Effector memory CD4-positive, alpha-beta T cell (primary cell): ENCODE measurements around the gene NPRL2.
A peak's percentile ranks its signal among the peaks of the same experiment; 100 is the strongest.
"Not testable (repeated sequence)": the region's sequence is repeated elsewhere in the genome, so short reads cannot be mapped to it uniquely, and the experiment has no call there.

Experiments used
- DNase-seq, 3 donors: peaks; one replicate each; pipeline ENCODE4 v3.0.0-alpha.2; 2020
- H3K27ac ChIP-seq: 2 replicates; pipeline ENCODE4 v1.7.0; 2013; ENCODE audit warnings: mild to moderate bottlenecking, low read length, moderate library complexity; ENCODE audit not compliant: insufficient read depth, poor library complexity, severe bottlenecking
- H3K27me3 ChIP-seq: replicated peaks from 2 replicates; pipeline ENCODE4 v1.7.0; 2013; ENCODE audit warnings: mild to moderate bottlenecking, low read length; ENCODE audit not compliant: insufficient read depth, control insufficient read depth, poor library complexity, severe bottlenecking
- H3K36me3 ChIP-seq: 2 replicates; pipeline ENCODE4 v1.7.0; 2013; ENCODE audit warnings: mild to moderate bottlenecking, low read length, moderate library complexity; ENCODE audit not compliant: control insufficient read depth, insufficient read depth
- H3K4me1 ChIP-seq: 2 replicates; pipeline ENCODE4 v1.7.0; 2013; ENCODE audit warnings: low read length, mild to moderate bottlenecking; ENCODE audit not compliant: control insufficient read depth, insufficient read depth, poor library complexity, severe bottlenecking
- H3K4me3 ChIP-seq: 2 replicates; pipeline ENCODE4 v1.7.0; 2013; ENCODE audit warnings: low read length, low read depth, mild to moderate bottlenecking; ENCODE audit not compliant: insufficient read depth, poor library complexity, severe bottlenecking
- H3K9me3 ChIP-seq: 2 replicates; pipeline ENCODE4 v1.7.0; 2013; ENCODE audit warnings: mild to moderate bottlenecking, low read length, moderate library complexity; ENCODE audit not compliant: control insufficient read depth

The NPRL2 gene

DNA sequence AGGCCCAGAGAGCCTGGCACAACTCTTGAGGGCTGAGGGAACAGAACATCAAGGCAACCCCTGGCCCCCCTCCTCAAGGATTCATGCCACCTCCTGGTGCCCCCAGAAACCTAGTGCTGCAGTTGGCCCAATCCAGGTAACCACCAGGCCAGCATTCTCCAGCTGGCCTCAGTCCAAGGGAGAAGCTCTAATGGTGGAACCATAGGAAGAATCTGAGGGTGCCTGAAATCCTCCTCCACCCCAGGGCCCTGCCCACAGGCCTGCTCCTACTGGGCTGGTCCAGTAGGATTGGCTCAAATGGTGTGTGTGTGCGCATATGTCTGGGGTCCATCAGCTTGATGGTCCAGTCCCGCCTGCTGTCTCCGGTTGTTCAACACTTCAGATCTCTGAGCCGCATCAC is 35.8 kb downstream of the NPRL2 start:
- Histone ChIP-seq H3K4me3 (no peak overlapping the region), H3K27me3 (no peaks in the 10 kb centered on the region), H3K36me3 (no peaks in the 10 kb centered on the region), H3K27ac (no peak overlapping the region), H3K9me3 (no peaks in the 10 kb centered on the region), H3K4me1 (peaks cover 21% of the 10 kb centered on the region)
- DNase-seq, result no peak

DNA sequence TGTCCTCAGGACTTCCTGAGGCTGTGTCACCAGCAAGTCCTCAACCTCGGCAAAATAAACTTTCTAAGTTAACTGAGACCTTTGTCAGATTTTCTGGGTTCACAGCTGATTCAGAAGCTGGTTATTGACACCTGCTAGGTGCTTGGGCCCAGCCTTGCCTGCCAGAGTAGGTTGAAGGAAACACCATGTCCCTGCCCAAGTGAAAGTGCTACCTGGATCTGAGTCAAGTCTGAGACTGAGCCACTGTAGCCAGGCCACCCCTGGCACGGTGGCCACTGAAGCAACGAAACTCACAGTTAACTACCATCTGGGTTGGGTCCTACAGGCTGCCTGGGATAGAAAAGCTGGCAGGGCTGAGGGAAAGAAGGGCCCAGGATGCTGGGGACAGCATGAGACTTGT is 36.2 kb downstream of the NPRL2 start:
- no peaks in the 10 kb centered on the region for H3K27me3 ChIP-seq
- H3K9me3 ChIP-seq, result no peaks in the 10 kb centered on the region
- no peak overlapping the region for H3K27ac ChIP-seq
- no peak for DNase-seq
- no peaks in the 10 kb centered on the region for H3K36me3 ChIP-seq
- no peak overlapping the region for H3K4me3 ChIP-seq
- H3K4me1 ChIP-seq, result peaks cover 20% of the 10 kb centered on the region

DNA sequence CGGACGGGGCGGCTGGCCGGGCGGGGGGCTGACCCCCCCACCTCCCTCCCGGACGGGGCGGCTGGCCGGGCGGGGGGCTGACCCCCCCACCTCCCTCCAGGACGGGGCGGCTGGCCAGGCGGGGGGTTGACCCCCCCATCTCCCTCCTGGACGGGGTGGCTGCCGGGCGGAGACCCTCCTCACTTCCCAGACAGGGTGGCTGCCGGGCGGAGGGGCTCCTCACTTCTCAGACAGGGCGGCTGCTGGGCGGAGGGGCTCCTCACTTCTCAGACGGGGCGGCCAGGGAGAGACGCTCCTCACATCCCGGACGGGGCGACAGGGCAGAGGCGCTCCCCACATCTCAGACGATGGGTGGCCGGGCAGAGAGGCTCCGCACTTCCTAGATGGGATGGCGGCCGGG is 38.5 kb downstream of the NPRL2 start:
- H3K36me3 ChIP-seq, H3K27me3 ChIP-seq, DNase-seq, H3K4me3 ChIP-seq, H3K27ac ChIP-seq, H3K4me1 ChIP-seq, H3K9me3 ChIP-seq: not testable (repeated sequence)

DNA sequence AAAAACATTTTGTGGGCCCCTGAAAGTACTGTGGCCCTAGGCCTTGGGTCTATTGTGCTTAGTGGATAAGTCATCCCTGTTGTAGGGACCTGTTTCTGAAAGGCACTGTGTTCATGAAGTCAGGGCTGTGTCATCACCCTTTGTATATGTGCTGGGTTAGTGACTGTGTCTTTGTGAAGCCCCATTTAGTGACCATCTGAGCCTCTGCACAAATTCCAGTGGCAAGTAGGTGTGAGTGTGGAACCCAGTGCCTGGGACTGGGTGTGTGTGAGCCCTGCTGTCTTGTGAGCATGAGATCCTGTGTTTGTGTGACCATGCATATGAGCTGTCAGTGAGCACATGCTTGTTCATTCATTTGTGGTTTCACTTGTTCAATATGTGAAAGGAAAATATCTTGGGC is 46.0 kb downstream of the NPRL2 start:
- Histone ChIP-seq H3K36me3 (no peaks in the 10 kb centered on the region), H3K4me3 (no peak overlapping the region), H3K27me3 (no peaks in the 10 kb centered on the region), H3K4me1 (peaks cover 10% of the 10 kb centered on the region), H3K9me3 (no peaks in the 10 kb centered on the region), H3K27ac (no peak overlapping the region)
- no peak for DNase-seq

DNA sequence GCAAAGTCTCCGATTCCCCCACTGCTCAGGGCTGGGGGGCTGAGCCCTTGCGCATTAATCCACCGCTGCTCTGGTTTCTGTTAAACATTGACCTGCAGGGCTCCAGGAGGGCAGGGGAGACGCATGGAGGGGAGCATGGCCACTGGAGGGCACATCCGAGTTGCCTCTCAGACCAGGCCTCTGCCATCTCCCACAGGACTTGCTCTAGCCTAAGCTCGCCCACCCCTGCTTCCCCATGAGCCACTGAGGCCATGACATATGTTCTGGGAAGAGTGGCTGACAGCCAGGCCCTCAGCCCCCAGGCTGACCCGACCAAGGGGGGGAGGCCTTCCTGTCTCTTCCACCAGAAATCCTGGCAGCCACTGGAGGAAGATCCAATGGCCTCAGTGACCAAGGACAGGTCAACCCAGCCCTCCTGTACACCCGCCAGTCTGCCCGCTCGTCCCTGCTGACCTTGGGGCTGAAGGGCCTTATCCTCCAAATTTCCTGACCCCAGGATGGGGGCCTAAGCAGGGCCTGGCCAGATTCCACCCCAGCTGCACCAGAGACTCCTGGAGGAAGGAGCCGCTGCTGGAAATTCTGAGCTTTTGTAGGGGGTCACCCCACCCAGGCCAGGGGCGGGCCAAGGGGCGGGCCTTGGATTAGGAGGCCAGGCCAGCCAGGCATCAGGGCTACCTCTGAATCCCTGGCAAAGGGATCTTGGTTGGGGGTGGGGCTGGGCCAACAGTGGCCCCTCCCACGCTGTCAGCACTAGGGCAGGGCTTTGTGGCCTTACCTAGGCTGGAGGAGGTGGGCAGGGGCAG is 47.4 kb downstream of the NPRL2 start, which contains the start of gene HYAL1:
Gene HYAL1 (minus strand): TSS at position 562 of the 803 bp plus-strand sequence. CDS start 618 bp downstream, outside the sequence.
- Histone ChIP-seq H3K27ac (no peak within 1 kb of the TSS), H3K4me3 (no peak within 1 kb of the TSS)

DNA sequence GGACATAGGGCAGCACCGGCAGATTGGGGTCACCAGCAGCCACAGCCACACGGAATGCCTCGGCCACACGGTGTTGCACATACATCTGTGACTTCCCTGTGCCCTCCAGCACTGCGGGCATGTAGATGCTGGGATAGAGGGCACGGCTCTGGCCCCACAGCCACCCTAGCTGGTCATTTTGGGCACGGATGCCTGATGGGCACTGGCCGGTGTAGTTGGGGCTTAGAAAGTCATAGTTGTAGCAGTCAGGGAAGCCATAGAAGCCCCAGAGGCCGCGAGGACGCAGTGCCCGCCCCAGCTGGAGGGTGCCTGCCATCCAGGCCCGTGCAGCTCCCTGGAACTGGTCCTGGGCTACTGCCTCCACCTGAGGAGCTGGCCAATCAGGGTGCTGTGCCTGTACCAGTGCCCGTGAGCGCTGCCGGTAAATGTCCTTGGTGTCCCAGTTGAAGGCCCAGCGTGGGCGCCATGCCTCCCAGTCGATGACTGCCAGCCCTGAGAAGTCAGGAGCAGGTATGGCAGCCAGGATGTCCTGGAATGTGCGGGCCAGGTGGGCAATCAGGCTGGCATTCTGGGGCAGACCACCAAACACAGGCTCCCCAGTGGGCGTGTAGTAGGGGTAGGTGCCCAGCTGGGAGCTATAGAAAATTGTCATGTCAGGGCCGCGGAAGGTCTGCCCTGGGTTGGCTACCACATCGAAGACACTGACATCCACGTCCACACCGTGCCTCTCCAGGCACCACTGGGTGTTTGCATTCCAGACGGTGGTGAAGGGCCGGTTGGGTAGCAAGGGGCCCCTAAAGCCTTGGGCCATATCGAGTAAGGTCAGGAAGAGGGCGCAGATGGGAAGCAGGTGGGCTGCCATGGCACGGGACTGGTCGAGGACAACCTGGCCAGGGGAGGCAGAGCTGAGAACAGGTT is 48.2 kb downstream of the NPRL2 start:
- no peak overlapping the region for H3K4me3 ChIP-seq
- H3K27ac ChIP-seq, result no peak overlapping the region
- no peak for DNase-seq
- H3K4me1 ChIP-seq, result peaks cover 22% of the 10 kb centered on the region
- H3K27me3 ChIP-seq, result no peaks in the 10 kb centered on the region
- H3K9me3 ChIP-seq, result no peaks in the 10 kb centered on the region
- no peaks in the 10 kb centered on the region for H3K36me3 ChIP-seq

More for the DNA sequence above, 47.4 kb downstream of the NPRL2 start, which contains the start of gene HYAL1:
- no peak for DNase-seq
- Histone ChIP-seq H3K27me3 (no peaks in the 10 kb centered on the region), H3K4me1 (peaks cover 18% of the 10 kb centered on the region), H3K36me3 (no peaks in the 10 kb centered on the region), H3K9me3 (no peaks in the 10 kb centered on the region)

DNA sequence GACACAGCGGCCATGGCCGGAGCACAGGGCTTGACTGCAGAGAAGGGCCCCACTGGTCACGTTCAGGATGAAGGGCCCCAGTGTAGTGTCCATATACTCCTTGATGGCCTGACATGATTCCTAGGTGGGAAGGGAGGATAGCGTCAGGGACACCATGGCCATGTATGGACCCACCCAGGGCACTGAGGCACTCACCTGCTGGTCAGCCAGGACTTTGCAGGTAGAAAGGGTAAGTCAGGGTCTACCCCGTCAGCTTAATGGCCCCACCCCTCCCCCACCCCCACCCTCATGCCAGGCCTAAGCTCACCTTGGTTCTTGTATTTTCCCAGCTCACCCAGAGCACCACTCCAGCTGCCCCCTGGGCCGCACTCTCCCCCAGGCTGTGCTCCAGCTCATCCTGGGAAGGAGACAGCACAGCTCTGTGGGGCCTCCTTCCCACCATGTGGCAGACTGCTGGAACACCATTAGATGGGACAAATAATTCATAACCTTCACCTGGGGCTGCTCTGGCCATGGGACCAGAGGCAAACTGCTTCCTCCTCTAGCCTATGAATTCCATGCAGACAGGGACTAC is 49.8 kb downstream of the NPRL2 start:
- no peaks in the 10 kb centered on the region for H3K9me3 ChIP-seq
- no peak overlapping the region for H3K27ac ChIP-seq
- no peak overlapping the region for H3K4me3 ChIP-seq
- no peaks in the 10 kb centered on the region for H3K27me3 ChIP-seq
- no peaks in the 10 kb centered on the region for H3K36me3 ChIP-seq
- DNase-seq, result no peak
- H3K4me1 ChIP-seq, result peaks cover 22% of the 10 kb centered on the region

DNA sequence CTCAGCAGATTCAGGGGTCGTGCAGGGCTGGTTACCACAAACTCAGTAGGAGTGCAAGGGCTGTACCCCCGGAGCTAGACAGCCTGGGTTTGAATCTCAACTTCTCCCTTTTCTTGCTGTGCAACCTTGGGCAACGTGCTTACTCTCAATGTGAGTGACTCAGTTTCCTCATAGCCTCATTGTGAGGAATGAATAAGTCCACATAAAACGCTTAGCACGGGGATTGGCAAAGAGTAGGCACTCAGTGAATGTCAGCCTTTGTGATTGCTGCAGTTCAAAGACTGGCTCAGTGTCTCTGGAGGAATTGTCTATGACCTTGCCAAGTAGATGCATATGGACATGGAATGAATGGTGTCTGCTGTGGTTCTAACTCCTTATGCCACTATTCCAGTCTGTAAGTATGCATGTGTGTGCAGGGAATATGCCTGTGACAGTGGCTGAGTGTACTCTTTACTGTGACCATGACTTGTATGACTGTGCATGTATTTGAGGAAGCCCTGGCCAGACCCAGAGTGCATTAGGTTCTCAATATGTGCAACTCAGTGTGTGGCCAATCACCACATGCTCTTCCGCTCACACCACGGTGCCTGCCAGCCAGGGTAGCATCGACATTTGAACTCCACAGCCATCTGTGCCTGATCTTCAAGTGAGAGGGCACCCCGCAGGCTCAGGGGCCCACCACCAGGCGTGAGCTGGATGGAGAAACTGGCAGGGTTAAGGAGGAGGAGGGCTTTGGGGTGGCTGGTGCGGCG is 50.5 kb downstream of the NPRL2 start:
- no peak for DNase-seq
- H3K27ac ChIP-seq, result peak overlapping the region; percentile 90
- H3K27me3 ChIP-seq, result no peaks in the 10 kb centered on the region
- H3K9me3 ChIP-seq, result no peaks in the 10 kb centered on the region
- peak overlapping the region; percentile 58 for H3K4me3 ChIP-seq
- peaks cover 22% of the 10 kb centered on the region for H3K4me1 ChIP-seq
- no peaks in the 10 kb centered on the region for H3K36me3 ChIP-seq

DNA sequence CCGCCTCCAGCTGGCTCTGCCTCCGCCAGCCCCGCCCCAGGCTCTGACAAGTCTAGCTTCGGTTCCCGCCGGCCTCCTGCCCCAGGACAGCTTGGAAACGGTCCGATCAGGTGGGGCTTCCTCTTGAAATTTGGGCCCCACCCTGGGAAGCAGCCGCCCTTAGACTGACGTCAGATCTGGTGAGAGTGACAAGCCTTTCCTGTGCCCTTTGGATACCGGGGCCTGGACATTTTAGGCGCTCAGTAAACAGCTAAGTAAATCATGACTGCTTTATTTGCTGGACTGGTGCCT is 51.0 kb downstream of the NPRL2 start:
- Histone ChIP-seq H3K36me3 (no peaks in the 10 kb centered on the region), H3K4me1 (peaks cover 22% of the 10 kb centered on the region), H3K4me3 (peak overlapping the region; percentile 58), H3K9me3 (no peaks in the 10 kb centered on the region), H3K27me3 (no peaks in the 10 kb centered on the region), H3K27ac (peak overlapping the region; percentile 90)
- no peak for DNase-seq
